Measurements from ENCODE around the gene MRPS31.

DNA sequence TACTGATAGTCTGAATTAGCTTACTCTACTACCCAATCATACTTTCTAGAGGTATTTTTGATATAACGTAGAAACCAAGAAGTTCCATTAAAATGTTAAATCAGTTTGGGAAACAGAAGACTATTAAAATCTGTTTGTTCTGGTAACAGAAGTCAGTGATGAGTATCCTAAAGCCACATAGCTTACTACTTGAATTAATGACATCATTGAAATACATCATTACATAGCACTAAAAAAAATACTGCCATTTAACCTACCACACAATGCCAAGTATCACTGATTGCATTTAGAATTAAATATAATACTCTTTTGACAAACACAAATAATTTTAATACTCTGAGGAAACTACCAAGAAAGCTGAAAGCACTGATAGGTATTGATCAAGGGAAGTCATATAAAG lies 5.4 kb downstream of the MRPS31 start:
- TF ChIP-seq, protein P1, sequence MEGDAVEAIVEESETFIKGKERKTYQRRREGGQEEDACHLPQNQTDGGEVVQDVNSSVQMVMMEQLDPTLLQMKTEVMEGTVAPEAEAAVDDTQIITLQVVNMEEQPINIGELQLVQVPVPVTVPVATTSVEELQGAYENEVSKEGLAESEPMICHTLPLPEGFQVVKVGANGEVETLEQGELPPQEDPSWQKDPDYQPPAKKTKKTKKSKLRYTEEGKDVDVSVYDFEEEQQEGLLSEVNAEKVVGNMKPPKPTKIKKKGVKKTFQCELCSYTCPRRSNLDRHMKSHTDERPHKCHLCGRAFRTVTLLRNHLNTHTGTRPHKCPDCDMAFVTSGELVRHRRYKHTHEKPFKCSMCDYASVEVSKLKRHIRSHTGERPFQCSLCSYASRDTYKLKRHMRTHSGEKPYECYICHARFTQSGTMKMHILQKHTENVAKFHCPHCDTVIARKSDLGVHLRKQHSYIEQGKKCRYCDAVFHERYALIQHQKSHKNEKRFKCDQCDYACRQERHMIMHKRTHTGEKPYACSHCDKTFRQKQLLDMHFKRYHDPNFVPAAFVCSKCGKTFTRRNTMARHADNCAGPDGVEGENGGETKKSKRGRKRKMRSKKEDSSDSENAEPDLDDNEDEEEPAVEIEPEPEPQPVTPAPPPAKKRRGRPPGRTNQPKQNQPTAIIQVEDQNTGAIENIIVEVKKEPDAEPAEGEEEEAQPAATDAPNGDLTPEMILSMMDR (conservative IDR thresholded peaks at IDR 0.05): no peak
- TF ChIP-seq ZFX (IDR thresholded peaks at IDR 0.05): no peak

All from C4-2B (cell line).